PC-9 (cell line): ENCODE measurements around the gene FAM174B. TPM values are rescaled to one million over a fixed set of nuclear protein-coding genes. Genes with fewer than 3 reads are reported as not detected.

Experiments
- BruUV-seq: library from RNA; stranded (reverse); fragments of 400-500 nt; replicated peaks from 2 replicates; lab custom pipeline; 2021; lab: Mats Ljungman, UMichigan
- CTCF ChIA-PET: fragments of 300-600 bp; sonication (Branson Sonifier 250); formaldehyde crosslinking; loops from one replicate; lab custom pipeline; 2022; ENCODE audit warnings: antibody characterized with exemption; lab: Charles Lee
- POLR2A ChIA-PET: fragments of 300-600 bp; sonication (Branson Sonifier 250); formaldehyde crosslinking; loops from one replicate; lab custom pipeline; 2022; ENCODE audit warnings: antibody characterized with exemption; ENCODE audit not compliant: unreplicated experiment; lab: Charles Lee
- DNase-seq, 2 experiments: peaks; one replicate each; pipeline versions ENCODE4 v3.0.0 to v3.0.0-alpha.2; 2015 to 2022; ENCODE audit warnings: mixed read lengths in 1 of 2
- H2AFZ ChIP-seq: fragments of 200-600 bp; sonication (generic); 2 replicates; pipeline ENCODE4 v1.8.1; 2017; ENCODE audit warnings: antibody characterized with exemption
- H3F3A ChIP-seq: fragments of 200-600 bp; sonication (generic); 2 replicates; pipeline ENCODE4 v1.8.1; 2017; ENCODE audit warnings: antibody characterized with exemption, mild to moderate bottlenecking, low read depth; ENCODE audit not compliant: insufficient read depth
- H3K27ac ChIP-seq: fragments of 200-600 bp; sonication (generic); 2 replicates; pipeline ENCODE4 v1.6.1; 2016; ENCODE audit warnings: mixed run types
- H3K27me3 ChIP-seq: fragments of 200-600 bp; sonication (generic); 2 replicates; pipeline ENCODE4 v1.6.1; 2016; ENCODE audit warnings: low read depth, mixed run types; ENCODE audit not compliant: insufficient read depth
- H3K36me3 ChIP-seq: fragments of 200-600 bp; sonication (generic); 2 replicates; pipeline ENCODE4 v1.6.1; 2016; ENCODE audit warnings: low read depth, mixed run types
- H3K4me1 ChIP-seq: fragments of 200-600 bp; sonication (generic); replicated peaks from 2 replicates; pipeline ENCODE4 v1.6.1; 2016; ENCODE audit warnings: mixed run types; ENCODE audit not compliant: insufficient read depth
- H3K4me2 ChIP-seq: fragments of 200-600 bp; sonication (generic); 2 replicates; pipeline ENCODE4 v1.6.1; 2017; ENCODE audit warnings: mixed run types
- H3K4me3 ChIP-seq: fragments of 200-600 bp; sonication (generic); 2 replicates; pipeline ENCODE4 v1.6.1; 2016; ENCODE audit warnings: mixed run types
- H3K79me2 ChIP-seq: fragments of 200-600 bp; sonication (generic); 2 replicates; pipeline ENCODE4 v1.6.1; 2017; ENCODE audit warnings: low read depth, mixed run types
- H3K9me2 ChIP-seq: fragments of 200-600 bp; sonication (generic); 2 replicates; pipeline ENCODE4 v1.8.1; 2017; ENCODE audit warnings: mild to moderate bottlenecking; ENCODE audit not compliant: insufficient read depth
- H3K9me3 ChIP-seq: fragments of 200-600 bp; sonication (generic); 2 replicates; pipeline ENCODE4 v1.8.1; 2016; ENCODE audit warnings: low read depth; ENCODE audit not compliant: insufficient read depth
- H4K20me1 ChIP-seq: fragments of 200-600 bp; sonication (generic); 2 replicates; pipeline ENCODE4 v1.8.1; 2017; ENCODE audit not compliant: insufficient read depth
- EZH2 ChIP-seq: fragments of 200-600 bp; sonication (generic); IDR thresholded peaks from 2 replicates; pipeline ENCODE4 v1.8.0; 2017; ENCODE audit warnings: antibody characterized with exemption, low read depth
- intact Hi-C: fragments of 100-400 bp; cut with micrococcal nuclease; formaldehyde crosslinking; loops from one replicate; pipeline ENCODE4 v1.10.0; 2022; ENCODE audit not compliant: unreplicated experiment
- total RNA-seq: library from RNA; stranded (reverse); gene quantifications from 2 replicates; pipeline ENCODE4 v1.2.3, GENCODE V29; 2021
- TF ChIP-seq, protein P1 (sequence below): fragments of 200-600 bp; sonication (generic); conservative IDR thresholded peaks from 2 replicates; pipeline ENCODE4 v1.6.1; 2017; ENCODE audit warnings: mixed run types, antibody characterized with exemption, mild to moderate bottlenecking, moderate library complexity

The FAM174B gene
- total RNA-seq, 1 experiment from 2014 or later, result 90.3 TPM

DNA sequence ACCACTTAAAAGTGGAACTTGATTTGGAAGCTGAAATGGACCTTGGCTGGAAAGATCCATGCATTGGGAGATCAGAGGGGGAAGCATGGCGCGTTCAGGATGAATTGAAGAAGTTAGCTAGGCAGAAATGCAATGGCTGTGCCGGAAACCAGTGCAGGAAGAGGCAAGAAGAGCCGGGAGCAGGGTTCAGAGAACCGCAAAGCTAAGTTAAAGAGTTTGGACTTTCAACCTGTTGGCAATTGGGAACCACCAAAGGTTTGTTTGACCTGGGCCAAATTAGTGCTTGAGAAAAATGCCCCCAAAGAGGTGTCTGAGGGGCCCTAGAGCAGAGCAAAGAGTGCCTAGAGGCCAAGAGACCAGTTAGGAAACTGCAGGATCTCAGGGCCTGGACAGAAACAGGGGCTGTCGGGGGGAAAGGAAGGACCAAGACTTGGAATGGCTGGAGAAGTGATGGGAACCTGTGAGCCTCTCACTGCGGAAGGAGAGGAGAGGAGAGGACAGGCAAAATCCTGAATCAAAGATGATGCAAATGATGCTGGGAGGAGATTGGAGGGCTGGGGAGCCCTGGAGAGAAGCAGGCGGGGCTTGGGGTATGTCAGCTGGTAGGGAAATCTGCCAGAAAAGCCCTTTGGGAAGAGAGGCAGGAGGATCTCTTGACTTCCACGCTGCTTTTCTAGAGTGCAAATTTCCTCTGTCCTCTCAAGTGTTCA is 49.3 kb downstream of the FAM174B start:
- ChIA-PET CTCF (no interaction called here), POLR2A (no interaction called here)
- H3F3A ChIP-seq, result peaks cover 19% of the 10 kb centered on the region; the same call in 1 of the 2 replicates
- peaks cover 19% of the 10 kb centered on the region for H3K4me1 ChIP-seq
- intact Hi-C loops, result no loop called here
- no peaks in the 10 kb centered on the region for H3K9me3 ChIP-seq
- H3K27ac ChIP-seq, result no peak overlapping the region
- H4K20me1 ChIP-seq, result no peaks in the 10 kb centered on the region
- H3K9me2 ChIP-seq, result no peaks in the 10 kb centered on the region
- H2AFZ ChIP-seq, result no peak overlapping the region
- TF ChIP-seq, protein P1, sequence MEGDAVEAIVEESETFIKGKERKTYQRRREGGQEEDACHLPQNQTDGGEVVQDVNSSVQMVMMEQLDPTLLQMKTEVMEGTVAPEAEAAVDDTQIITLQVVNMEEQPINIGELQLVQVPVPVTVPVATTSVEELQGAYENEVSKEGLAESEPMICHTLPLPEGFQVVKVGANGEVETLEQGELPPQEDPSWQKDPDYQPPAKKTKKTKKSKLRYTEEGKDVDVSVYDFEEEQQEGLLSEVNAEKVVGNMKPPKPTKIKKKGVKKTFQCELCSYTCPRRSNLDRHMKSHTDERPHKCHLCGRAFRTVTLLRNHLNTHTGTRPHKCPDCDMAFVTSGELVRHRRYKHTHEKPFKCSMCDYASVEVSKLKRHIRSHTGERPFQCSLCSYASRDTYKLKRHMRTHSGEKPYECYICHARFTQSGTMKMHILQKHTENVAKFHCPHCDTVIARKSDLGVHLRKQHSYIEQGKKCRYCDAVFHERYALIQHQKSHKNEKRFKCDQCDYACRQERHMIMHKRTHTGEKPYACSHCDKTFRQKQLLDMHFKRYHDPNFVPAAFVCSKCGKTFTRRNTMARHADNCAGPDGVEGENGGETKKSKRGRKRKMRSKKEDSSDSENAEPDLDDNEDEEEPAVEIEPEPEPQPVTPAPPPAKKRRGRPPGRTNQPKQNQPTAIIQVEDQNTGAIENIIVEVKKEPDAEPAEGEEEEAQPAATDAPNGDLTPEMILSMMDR, result no peak
- no peak for TF ChIP-seq EZH2
- H3K79me2 ChIP-seq, result no peaks in the 10 kb centered on the region
- peaks cover 4% of the 10 kb centered on the region; the same call in 1 of the 2 replicates for H3K36me3 ChIP-seq
- no peak overlapping the region for H3K4me2 ChIP-seq
- no peak for DNase-seq
- BruUV-seq, result no TSS peak
- no peaks in the 10 kb centered on the region for H3K27me3 ChIP-seq
- no peak overlapping the region for H3K4me3 ChIP-seq

DNA sequence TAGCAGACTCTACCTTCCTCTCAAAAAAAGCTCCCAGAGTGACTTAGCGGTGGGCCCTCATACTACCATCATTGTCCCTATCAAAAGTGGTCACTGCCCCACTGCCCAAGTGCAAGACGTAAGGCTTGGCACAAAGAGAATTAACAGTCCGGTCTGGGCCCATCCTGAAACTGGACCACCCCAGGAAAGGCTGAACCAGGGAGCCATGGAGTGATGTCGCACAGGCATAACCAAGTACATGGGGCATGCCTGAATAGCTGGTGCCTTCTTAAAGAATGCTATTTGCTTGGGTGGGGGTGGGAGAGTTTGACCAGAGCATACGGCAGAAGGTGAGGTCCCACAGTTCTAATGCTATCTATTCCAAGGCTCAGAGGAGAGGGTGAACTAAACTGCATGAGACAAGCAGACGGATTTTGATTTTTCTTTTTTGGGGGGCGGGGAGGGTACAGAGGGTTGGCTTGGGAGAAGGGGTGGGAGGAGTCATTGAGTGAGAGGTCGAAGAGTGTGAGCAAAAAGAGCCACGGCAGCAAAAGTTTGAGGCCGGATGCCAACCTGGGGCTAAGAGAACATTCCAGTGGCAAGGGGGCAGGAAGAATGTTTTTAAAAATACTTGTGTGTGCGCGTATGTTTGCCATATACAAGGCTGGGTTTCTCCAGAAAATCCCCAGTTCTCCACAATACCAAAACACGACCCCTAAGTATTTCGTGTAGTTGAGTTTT is 50.2 kb downstream of the FAM174B start:
- Histone ChIP-seq H3K27me3 (no peaks in the 10 kb centered on the region), H2AFZ (no peak overlapping the region), H3K36me3 (peaks cover 4% of the 10 kb centered on the region; the same call in 1 of the 2 replicates), H3K4me3 (no peak overlapping the region), H3K9me3 (no peaks in the 10 kb centered on the region), H3F3A (peaks cover 19% of the 10 kb centered on the region; the same call in 1 of the 2 replicates), H3K27ac (no peak overlapping the region), H3K4me1 (peaks cover 19% of the 10 kb centered on the region), H3K4me2 (no peak overlapping the region), H4K20me1 (no peaks in the 10 kb centered on the region), H3K79me2 (no peaks in the 10 kb centered on the region), H3K9me2 (no peaks in the 10 kb centered on the region)
- TF ChIP-seq, protein P1, result no peak
- TF ChIP-seq EZH2, result no peak
- intact Hi-C loops, result no loop called here
- BruUV-seq, result no TSS peak
- ChIA-PET POLR2A (no interaction called here), CTCF (interaction anchor here (0.6 kb wide), 1 partner anchor 150 kb away, joined by 3 read pairs; no protein-coding TSS in a partner anchor)
- DNase-seq, result no peak

DNA sequence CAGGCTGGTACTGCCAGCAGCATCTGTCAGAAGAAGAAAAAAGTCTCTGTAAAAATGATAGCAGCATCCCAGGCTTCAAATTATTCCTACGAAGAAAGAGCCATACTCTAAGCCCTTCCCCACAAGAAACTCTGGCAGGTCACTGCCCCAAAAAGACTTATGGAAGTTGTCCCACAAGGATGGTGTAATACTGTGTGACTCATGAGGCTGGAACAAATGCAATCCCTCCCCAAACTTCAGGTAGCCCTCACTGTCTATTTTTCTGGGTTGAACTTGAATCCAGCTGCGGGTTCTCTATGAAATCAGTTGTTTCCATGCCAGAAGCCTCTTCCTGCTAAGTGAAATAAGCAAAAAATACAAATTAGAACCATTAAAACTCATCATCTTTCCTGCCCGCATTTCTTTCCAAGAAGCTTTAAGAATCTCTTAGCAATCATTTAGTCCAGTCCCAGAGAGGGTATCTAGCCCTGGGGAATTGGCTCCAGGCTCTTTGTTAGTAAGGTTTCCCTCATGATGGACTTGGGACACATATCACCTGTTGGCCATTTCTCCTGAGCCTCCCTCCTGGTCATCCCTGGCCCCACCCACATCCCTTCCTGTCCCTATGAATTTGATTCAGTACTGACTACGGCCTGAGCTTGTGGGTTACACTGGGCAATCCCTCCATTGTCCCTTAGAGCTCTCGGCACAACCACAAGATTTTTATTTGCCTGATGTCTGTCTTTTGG is 51.7 kb downstream of the FAM174B start:
- H3K4me3 ChIP-seq, result no peak overlapping the region
- TF ChIP-seq, protein P1, result no peak
- TF ChIP-seq EZH2, result no peak
- BruUV-seq, result no TSS peak

More for the DNA sequence above, 51.7 kb downstream of the FAM174B start:
- Histone ChIP-seq H3K4me1 (peaks cover 24% of the 10 kb centered on the region), H3K79me2 (no peaks in the 10 kb centered on the region), H3K36me3 (0 out of 2 replicates have a peak, but pooled peaks cover 8% of the 10 kb centered on the region), H4K20me1 (no peaks in the 10 kb centered on the region), H3K27ac (peak overlapping the region; percentile 51), H3F3A (peaks cover 19% of the 10 kb centered on the region; the same call in 1 of the 2 replicates), H3K27me3 (no peaks in the 10 kb centered on the region), H2AFZ (no peak overlapping the region), H3K4me2 (peak overlapping the region; percentile 22), H3K9me2 (no peaks in the 10 kb centered on the region), H3K9me3 (no peaks in the 10 kb centered on the region)
- POLR2A ChIA-PET, result interaction anchor here (1.0 kb wide), 1 partner anchor 48 kb away, joined by 3 read pairs; no protein-coding TSS in a partner anchor
- DNase-seq, result no peak
- CTCF ChIA-PET, result no interaction called here
- intact Hi-C loops, result no loop called here
